NCI-H2081 treated with DMSO at 0.1 percent for 48 hours (cell line): ENCODE data around the gene IYD.
"Not testable (repeated sequence)": the region's sequence is repeated elsewhere in the genome, so short reads cannot be mapped to it uniquely, and the experiment has no call there.

Experiments used
- DNase-seq: peaks from one replicate; lab custom pipeline; 2025; lab: John Stamatoyannopoulos, UW

Gene IYD

DNA sequence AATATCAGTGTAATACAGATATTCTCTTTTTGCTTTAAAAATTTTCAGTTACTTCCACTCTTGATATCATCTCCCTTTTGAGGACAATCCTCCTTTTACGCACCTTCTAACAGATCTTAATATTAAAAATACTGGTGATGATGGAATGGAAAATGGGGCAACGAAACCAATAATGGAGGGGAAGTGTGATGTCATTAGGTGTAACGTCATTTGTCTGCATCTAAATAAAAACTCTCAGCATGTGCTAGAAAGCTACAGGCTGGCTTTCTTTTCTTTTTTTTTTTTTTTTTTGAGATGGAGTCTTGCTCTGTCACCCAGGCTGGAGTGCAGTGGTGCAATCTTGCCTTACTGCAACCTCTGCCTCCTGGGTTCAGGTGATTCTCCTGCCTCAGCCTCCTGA, 66.5 kb downstream of the IYD start:
- no peak for DNase-seq

DNA sequence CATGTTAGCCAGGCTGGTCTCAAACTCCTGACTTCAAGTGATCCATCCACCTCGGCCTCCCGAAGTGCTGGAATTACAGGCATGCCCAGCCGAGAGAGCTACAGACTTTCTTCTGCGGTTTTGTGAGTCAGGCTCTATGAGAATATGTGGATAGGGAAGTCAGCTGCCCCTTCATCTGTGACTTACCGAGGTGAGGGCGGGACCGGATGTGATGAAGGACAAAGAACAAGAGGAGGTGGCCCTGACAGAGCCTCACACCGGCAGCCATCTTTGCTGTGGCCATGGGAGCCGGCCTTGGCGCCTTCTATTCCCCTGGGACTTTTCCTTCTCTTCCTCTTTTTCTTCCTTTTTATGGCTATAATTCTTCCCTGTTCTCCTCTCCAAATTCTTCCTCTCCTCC, 67.0 kb downstream of the IYD start:
- DNase-seq: no peak

DNA sequence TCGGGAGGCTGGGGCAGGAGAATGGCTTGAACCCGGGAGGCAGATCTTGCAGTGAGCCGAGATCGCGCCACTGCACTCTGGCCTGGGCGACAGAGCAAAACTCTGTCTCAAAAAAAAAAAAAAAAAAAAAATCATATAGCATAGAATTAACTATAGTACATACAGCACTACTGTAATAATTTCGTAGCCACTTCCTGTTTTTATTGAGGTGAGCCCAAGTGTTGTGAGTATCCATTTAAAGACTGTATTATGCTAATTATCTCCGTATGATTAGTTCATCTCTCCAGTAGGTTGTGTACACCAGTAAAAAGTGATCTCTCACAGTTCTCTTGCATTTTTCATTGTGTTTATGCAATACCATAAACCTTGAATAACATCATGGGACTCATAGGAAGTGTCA, 70.6 kb downstream of the IYD start:
- DNase-seq: no peak

DNA sequence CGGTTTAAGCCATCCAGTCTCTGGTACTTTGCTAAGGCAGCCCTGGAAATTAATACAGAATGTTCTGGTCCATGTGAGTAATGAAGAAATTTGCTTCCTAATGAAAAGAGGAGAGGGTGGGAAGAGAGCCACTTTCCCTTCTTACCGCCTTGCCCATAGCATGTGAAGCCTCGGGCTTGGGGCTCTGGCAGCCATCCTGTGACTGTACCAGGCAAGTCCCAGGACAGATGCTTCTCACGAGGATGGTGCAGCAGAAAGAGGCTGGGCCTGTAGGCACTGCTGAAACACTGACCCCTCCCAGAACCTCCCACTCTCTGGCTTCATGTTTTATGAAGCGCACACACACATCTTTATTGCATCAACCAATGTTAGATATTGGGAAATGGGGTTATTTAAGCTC, 74.8 kb downstream of the IYD start:
- DNase-seq: no peak

DNA sequence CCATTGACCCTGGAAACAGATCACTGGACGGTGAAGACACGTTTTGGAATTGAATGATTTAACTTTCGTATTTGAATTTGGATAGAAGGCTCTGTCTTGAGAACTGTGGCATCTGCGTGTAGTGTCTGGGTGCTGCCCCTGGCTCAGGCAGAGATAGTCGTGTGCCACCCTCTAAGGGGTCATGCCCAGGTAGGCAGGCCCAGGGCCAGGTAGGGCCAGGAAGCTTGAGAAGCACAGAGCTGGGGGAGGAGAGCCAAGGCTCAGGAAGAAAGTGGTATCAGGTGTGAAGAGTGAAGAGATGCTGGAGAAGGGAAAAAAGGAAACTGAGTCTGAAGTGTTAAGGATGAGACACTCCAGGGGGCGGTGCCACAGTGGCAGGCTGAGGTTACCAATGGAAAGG, 75.5 kb downstream of the IYD start:
- no peak for DNase-seq

DNA sequence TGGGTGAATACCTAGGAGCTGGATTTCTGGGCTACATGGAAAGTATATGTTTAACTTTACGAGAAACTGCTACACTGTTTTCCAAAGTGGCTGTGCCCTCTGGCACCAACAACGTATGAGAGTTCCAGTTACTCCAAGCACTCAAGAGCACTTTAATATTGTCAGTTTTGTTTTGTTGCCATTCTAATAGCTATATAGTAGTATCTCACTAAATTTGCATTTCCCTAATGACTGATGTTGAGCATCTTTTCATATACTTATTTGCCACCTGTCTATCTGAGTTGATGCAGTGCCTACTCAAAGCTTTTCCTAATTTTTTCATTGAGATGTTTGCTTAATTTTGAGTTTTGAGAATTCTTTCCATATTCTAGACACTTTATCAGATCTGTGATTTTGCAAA, 76.7 kb downstream of the IYD start:
- DNase-seq: no peak

DNA sequence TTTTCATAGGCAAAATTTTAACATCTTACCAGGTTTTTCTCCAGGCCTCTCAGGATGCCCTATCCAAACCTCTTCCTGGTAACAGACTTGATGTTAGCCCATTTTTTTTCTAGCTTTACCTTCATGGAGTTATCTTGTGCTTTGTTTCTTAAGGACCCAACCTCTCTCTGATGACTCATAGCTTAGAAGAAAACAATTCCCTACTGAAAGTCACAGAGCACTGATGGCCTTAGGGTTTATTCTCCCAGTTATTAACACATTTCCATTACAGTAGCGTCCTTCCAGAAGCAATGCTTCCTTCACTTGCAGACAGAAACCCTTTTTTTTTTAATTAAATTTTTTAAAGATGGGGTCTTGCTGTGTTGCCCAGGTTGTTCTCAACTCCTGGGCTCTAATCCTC, 79.4 kb downstream of the IYD start:
- DNase-seq: no peak

DNA sequence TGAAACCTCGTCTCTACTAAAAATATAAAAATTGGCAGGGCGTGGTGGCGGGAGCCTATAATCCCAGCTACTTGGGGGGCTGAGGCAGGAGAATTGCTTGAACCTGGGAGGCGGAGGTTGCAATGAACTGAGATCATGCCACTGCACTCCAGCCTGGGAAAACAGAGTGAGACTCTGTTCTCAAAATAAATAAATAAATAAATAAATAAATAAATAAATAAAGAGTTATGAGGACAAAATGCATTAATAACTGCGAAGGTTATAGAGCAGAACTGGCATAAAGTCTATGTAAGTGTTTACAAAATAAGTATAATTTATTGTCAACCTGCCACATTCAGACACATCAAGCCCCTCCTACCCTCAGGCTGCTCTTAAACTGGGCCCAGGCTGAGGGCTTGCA, 80.2 kb downstream of the IYD start:
- DNase-seq: not testable (repeated sequence)

DNA sequence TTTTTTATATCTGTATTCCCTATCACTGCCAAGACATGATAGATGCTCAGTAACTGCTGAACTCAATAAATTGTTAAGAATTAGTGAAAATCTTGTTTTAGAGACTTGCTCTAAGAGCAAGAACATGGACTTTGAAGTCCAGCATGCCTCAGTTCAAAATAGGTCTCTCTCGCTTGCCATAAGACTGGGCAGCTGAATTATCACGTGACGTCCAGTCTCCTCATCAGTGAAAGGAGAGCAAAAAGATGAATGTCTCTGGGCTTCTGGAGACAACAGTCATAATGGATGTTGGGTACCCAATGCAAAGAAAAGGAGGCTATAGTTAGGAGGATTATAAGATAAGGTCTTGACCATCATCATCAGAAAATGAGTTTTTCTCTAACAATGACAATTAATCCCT, 82.1 kb downstream of the IYD start:
- DNase-seq: no peak

DNA sequence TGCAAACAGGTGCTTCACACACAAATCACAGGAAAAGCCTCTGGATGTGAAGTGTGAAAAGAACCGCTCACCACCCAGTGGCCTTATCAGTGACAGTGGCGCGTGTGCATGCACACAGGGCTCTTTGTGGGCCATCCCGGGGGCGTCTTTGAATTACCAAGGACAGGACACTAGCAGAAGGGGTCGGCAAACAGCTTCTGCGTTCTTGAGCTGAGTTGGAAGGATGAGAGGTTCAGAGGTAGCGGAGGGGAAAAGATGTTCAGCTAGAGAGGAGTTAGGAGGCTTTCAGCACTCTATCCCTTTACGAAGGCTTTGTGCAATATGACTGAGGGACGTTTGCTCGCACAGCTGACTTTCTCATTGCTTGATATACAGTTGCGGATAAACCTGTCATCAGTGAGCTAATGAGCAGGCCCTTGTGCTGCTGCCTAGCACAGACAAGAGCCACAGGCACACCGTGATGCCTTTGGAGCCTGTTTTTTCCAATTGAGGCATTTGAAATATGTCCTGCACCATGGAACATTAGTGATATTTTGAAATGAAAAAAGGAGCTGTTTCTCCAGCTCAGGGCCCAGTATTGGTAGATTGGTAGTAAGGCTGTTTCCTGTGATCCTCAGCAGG, 83.1 kb downstream of the IYD start:
- DNase-seq: no peak

DNA sequence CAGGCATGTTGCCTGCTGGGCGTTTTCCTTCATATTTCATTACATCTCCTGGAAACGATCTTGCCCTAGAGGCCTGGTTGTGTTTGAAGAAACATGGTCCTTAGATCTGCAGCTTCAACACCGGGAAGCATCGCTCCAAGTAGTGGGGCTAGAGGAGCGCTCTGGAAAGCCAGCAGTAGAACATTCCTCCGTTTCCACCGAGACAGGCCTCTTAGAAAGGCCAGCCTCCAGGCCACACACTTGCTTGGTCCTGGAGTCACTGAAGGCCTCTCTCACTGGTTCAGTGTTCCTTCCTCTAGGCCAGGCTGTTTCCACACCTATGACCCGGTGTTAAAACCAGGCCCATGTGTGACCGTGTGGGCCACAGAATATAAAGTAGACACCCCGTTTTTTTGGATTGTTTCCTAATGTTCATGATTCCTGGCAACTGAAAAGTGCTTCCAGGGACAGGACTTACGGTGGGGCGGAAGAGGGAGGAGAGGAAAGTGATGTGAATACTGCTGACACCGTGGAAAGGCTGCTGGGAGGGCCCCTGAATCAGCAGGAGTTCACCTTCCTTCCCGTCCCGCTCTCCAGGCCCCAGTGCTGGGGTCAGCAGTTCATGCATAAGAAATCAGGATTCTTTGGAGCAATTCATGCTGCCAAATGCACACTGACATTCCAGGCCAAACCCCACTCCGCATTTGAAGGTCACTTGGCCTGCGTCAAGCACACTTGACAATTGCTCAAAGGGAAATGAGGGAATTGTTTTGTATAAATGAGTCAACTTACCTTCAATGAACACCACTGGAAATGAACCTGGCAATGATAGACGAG, 83.8 kb downstream of the IYD start:
- no peak for DNase-seq

DNA sequence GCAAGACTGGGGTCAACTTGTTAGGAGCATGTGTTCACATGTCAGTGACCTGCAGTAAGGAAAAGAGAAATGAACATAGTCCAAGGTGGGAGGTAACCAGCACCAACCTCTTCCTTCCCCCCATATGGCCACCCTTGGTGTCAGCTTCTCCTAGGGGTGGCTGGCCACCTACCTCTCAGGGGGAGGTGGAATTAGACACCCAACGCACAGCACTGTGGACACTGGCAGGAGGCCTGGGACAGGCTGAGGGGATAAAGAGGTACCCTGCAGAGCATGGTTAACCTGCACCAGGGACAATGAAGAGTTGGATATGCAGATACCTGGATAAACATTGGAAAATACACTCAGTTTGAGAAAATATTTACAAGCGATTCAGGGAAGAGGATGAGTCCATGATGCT, 84.5 kb downstream of the IYD start:
- DNase-seq: no peak
